ENCODE results near the gene DUSP22.

DUSP22 gene

GRCh38 chr6:352474-352873, 60.2 kb downstream of the DUSP22 start:
- no peak for DNase-seq (ENCODE audit: low read depth)

- no peak for DNase-seq (ENCODE audit: low read depth)
Measured at GRCh38 chr6:352896-353470, 60.7 kb downstream of the DUSP22 start.

- no peak for DNase-seq (ENCODE audit: low read depth)
Measured at GRCh38 chr6:353642-354614, 61.6 kb downstream of the DUSP22 start.

GRCh38 chr6:354631-355280, 62.5 kb downstream of the DUSP22 start:
- no peak for DNase-seq (ENCODE audit: low read depth)

- DNase-seq (ENCODE audit: low read depth): no peak
Measured at GRCh38 chr6:355373-356208, 63.3 kb downstream of the DUSP22 start.

GRCh38 chr6:356828-357251, 64.6 kb downstream of the DUSP22 start:
- no peak for DNase-seq (ENCODE audit: low read depth)

GRCh38 chr6:357261-357790, 65.0 kb downstream of the DUSP22 start:
- DNase-seq (ENCODE audit: low read depth): no peak

GRCh38 chr6:357791-358341, 65.6 kb downstream of the DUSP22 start:
- DNase-seq (ENCODE audit: low read depth): no peak

GRCh38 chr6:358432-358831, 66.1 kb downstream of the DUSP22 start:
- no peak for DNase-seq (ENCODE audit: low read depth)

- DNase-seq (ENCODE audit: low read depth): no peak
Measured at GRCh38 chr6:358847-359246, 66.6 kb downstream of the DUSP22 start.

GRCh38 chr6:359261-360035, 67.2 kb downstream of the DUSP22 start:
- DNase-seq (ENCODE audit: low read depth): no peak

GRCh38 chr6:360349-360748, 68.1 kb downstream of the DUSP22 start:
- no peak for DNase-seq (ENCODE audit: low read depth)

GRCh38 chr6:360764-361373, 68.6 kb downstream of the DUSP22 start:
- DNase-seq (ENCODE audit: low read depth): no peak

- DNase-seq (ENCODE audit: low read depth): no peak
Measured at GRCh38 chr6:361411-362132, 69.3 kb downstream of the DUSP22 start.

GRCh38 chr6:362231-362923, 70.1 kb downstream of the DUSP22 start:
- no peak for DNase-seq (ENCODE audit: low read depth)

GRCh38 chr6:362924-363249, 70.6 kb downstream of the DUSP22 start:
- no peak for DNase-seq (ENCODE audit: low read depth)

- DNase-seq (ENCODE audit: low read depth): no peak
Measured at GRCh38 chr6:363291-363690, 71.0 kb downstream of the DUSP22 start.

GRCh38 chr6:363909-364308, 71.6 kb downstream of the DUSP22 start:
- DNase-seq (ENCODE audit: low read depth): no peak

All from activated T-cell treated with anti-CD3 and anti-CD28 coated beads for 1 hour (primary cell).